GM23338 (cell line): ENCODE data around the gene EMC1.

Source experiments
- CREB1 ChIP-seq: fragments of 250-450 bp; sonication (Bioruptor Pico); IDR thresholded peaks from 2 replicates; pipeline ENCODE4 v1.5.0; 2020; ENCODE audit warnings: low read depth, mild to moderate bottlenecking, moderate library complexity
- CTCF ChIP-seq, 2 experiments: fragments of 200-600 bp in 1 of 2; sonication (generic) in 1 of 2; conservative IDR thresholded peaks; 2 replicates each; pipeline versions ENCODE4 v1.5.1 to v1.6.1; 2016 to 2017; ENCODE audit warnings: antibody characterized with exemption in 2 of 2, low read depth in 2 of 2, mild to moderate bottlenecking in 2 of 2, moderate library complexity in 1 of 2
- ETS1 ChIP-seq: IDR thresholded peaks from 2 replicates; pipeline ENCODE4 v1.6.1; 2016; ENCODE audit warnings: antibody characterized with exemption
- EZH2 ChIP-seq: fragments of 200-600 bp; sonication (generic); IDR thresholded peaks from one replicate; pipeline ENCODE4 v1.8.0; 2017; ENCODE audit warnings: antibody characterized with exemption, mild to moderate bottlenecking, low read depth; ENCODE audit not compliant: unreplicated experiment
- EZH2phosphoT487 ChIP-seq: fragments of 200-600 bp; sonication (generic); IDR thresholded peaks from one replicate; pipeline ENCODE4 v1.8.1; 2018; ENCODE audit warnings: antibody characterized with exemption; ENCODE audit not compliant: unreplicated experiment
- JUNB ChIP-seq: IDR thresholded peaks from one replicate; pipeline ENCODE4 v1.6.1; 2016; ENCODE audit warnings: antibody characterized with exemption; ENCODE audit not compliant: unreplicated experiment
- NANOG ChIP-seq: IDR thresholded peaks from 2 replicates; pipeline ENCODE4 v1.6.1; 2016; ENCODE audit warnings: antibody characterized with exemption, borderline replicate concordance
- POLR2AphosphoS5 ChIP-seq: IDR thresholded peaks from 2 replicates; pipeline ENCODE4 v1.6.1; 2016; ENCODE audit warnings: antibody characterized with exemption, low read depth
- REST ChIP-seq: IDR thresholded peaks from one replicate; pipeline ENCODE4 v1.6.1; 2018; ENCODE audit warnings: antibody characterized with exemption; ENCODE audit not compliant: unreplicated experiment
- ZNF114 ChIP-seq: fragments of 250-450 bp; sonication (Bioruptor Pico); IDR thresholded peaks from 2 replicates; pipeline ENCODE4 v1.5.0; 2020; ENCODE audit warnings: mild to moderate bottlenecking, moderate library complexity
- ZNF462 ChIP-seq: fragments of 250-450 bp; sonication (Bioruptor Pico); IDR thresholded peaks from 2 replicates; pipeline ENCODE4 v1.5.0; 2020; ENCODE audit warnings: mild to moderate bottlenecking, moderate library complexity

- TF ChIP-seq CTCF (conservative IDR thresholded peaks at IDR 0.05; ENCODE audit: low read depth in 2 of 2) (no peak), EZH2phosphoT487 (no peak), POLR2AphosphoS5 (no peak), EZH2 (no peak), NANOG (no peak), CREB1 (no peak), ZNF114 (CRISPR knock-in tag) (no peak), REST (no peak), ETS1 (no peak), JUNB (no peak), ZNF462 (CRISPR knock-in tag) (no peak)
Observed at GRCh38 chr1:19177811-19178210, 73.5 kb downstream of the EMC1 start.
